Measurements from ENCODE around the gene TENM4.

DNA sequence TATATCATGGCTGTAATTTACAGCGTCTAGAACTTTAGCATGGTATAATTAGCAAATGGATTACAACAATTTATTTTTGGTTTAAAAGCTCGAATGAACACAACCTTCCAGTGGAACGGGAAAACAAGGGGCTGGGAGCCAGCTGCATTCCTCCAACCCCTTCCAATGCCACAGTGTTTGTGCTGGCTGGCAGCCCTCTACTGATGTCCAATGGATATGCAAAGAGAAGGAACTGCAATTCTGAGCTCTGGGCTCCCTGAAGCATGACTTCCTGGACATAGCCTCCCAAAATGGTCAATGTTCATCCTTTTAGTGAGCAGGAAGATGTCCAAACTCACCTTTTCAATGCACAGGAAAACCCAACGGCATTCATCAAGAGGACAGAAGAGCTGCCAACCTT, 288.3 kb downstream of the TENM4 start:
- TF ChIP-seq, protein P1, sequence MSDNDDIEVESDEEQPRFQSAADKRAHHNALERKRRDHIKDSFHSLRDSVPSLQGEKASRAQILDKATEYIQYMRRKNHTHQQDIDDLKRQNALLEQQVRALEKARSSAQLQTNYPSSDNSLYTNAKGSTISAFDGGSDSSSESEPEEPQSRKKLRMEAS (IDR thresholded peaks at IDR 0.05) = no peak
- TF ChIP-seq EP300 (IDR thresholded peaks at IDR 0.05; ENCODE audit: borderline replicate concordance) (no peak), TAF1 (IDR thresholded peaks at IDR 0.05; ENCODE audit: low read depth) (no peak), CREB1 (IDR thresholded peaks at IDR 0.05; ENCODE audit: low read depth) (no peak), RAD21 (IDR thresholded peaks at IDR 0.05; ENCODE audit: low read depth) (no peak), ZBTB7A (IDR thresholded peaks at IDR 0.05; ENCODE audit: low read depth) (no peak), FOXM1 (IDR thresholded peaks at IDR 0.05; ENCODE audit: borderline replicate concordance, low read depth) (no peak), TEAD4 (IDR thresholded peaks at IDR 0.05) (no peak), YY1 (IDR thresholded peaks at IDR 0.05; ENCODE audit: low read depth) (no peak)
- TF ChIP-seq, protein P2, sequence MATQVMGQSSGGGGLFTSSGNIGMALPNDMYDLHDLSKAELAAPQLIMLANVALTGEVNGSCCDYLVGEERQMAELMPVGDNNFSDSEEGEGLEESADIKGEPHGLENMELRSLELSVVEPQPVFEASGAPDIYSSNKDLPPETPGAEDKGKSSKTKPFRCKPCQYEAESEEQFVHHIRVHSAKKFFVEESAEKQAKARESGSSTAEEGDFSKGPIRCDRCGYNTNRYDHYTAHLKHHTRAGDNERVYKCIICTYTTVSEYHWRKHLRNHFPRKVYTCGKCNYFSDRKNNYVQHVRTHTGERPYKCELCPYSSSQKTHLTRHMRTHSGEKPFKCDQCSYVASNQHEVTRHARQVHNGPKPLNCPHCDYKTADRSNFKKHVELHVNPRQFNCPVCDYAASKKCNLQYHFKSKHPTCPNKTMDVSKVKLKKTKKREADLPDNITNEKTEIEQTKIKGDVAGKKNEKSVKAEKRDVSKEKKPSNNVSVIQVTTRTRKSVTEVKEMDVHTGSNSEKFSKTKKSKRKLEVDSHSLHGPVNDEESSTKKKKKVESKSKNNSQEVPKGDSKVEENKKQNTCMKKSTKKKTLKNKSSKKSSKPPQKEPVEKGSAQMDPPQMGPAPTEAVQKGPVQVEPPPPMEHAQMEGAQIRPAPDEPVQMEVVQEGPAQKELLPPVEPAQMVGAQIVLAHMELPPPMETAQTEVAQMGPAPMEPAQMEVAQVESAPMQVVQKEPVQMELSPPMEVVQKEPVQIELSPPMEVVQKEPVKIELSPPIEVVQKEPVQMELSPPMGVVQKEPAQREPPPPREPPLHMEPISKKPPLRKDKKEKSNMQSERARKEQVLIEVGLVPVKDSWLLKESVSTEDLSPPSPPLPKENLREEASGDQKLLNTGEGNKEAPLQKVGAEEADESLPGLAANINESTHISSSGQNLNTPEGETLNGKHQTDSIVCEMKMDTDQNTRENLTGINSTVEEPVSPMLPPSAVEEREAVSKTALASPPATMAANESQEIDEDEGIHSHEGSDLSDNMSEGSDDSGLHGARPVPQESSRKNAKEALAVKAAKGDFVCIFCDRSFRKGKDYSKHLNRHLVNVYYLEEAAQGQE (IDR thresholded peaks at IDR 0.05; ENCODE audit: low read depth) = no peak

All from Ishikawa (cell line).